Lung (tissue), 12 donors: ENCODE measurements around the gene CDC42BPA. TPM values are rescaled to one million over a fixed set of nuclear protein-coding genes. Genes with fewer than 3 reads are reported as not detected.
"Not testable (repeated sequence)": the region's sequence is repeated elsewhere in the genome, so short reads cannot be mapped to it uniquely, and the experiment has no call there.

Experiments
- ATAC-seq: fragments of 200-7000 bp; cut with Tn5 transposase; one replicate; pipeline ENCODE4 v1.9.1; 2020; ENCODE audit warnings: moderate number of reproducible peaks; ENCODE audit not compliant: insufficient read depth, low FRiP score
- DNase-seq, 3 donors: peaks; one replicate each; pipeline ENCODE4 v3.0.0-alpha.2; 2013 to 2017
- H3K27ac ChIP-seq, 2 donors: one replicate each; pipeline ENCODE4 v1.5.1; 2013; ENCODE audit warnings: mild to moderate bottlenecking in 2 of 2, moderate library complexity in 2 of 2, control low read depth in 1 of 2, inconsistent platforms in 1 of 2, low read depth in 1 of 2, low read length in 1 of 2
- H3K27me3 ChIP-seq, 3 donors: one replicate each; pipeline ENCODE4 v1.5.1; 2013; ENCODE audit warnings: low read length in 2 of 3; ENCODE audit not compliant: control insufficient read depth in 3 of 3, insufficient read depth in 3 of 3
- H3K36me3 ChIP-seq, 4 donors: one replicate each; pipeline ENCODE4 v1.5.1; 2013; ENCODE audit warnings: low read length in 4 of 4, mild to moderate bottlenecking in 1 of 4, moderate library complexity in 1 of 4; ENCODE audit not compliant: control insufficient read depth in 4 of 4, insufficient read depth in 4 of 4
- H3K4me1 ChIP-seq, 5 donors: one replicate each; pipeline ENCODE4 v1.5.1; 2013; ENCODE audit warnings: low read length in 5 of 5, mild to moderate bottlenecking in 2 of 5, moderate library complexity in 1 of 5; ENCODE audit not compliant: control insufficient read depth in 5 of 5, insufficient read depth in 5 of 5
- H3K4me3 ChIP-seq: one replicate; pipeline ENCODE4 v1.5.1; 2013; ENCODE audit warnings: mild to moderate bottlenecking, control low read depth, moderate library complexity
- H3K9ac ChIP-seq, 2 donors: one replicate each; pipeline ENCODE4 v1.5.1; 2013; ENCODE audit warnings: low read length in 2 of 2, control low read depth in 1 of 2; ENCODE audit not compliant: insufficient read depth in 1 of 2
- H3K9me3 ChIP-seq, 4 donors: one replicate each; pipeline ENCODE4 v1.5.1; 2013; ENCODE audit warnings: low read length in 3 of 4, mild to moderate bottlenecking in 1 of 4, moderate library complexity in 1 of 4; ENCODE audit not compliant: control insufficient read depth in 4 of 4, insufficient read depth in 3 of 4
- CTCF ChIP-seq: IDR thresholded peaks from 2 replicates; pipeline ENCODE4 v1.5.1; 2012; ENCODE audit warnings: mild to moderate bottlenecking; ENCODE audit errors: control extremely low read depth, extremely low read depth
- WGBS, 2 donors: extraction: QIAGEN DNeasy Blood & Tissue Kit; methylation state at CpG; one replicate each; pipeline ENCODE4 v1.1.7; 2013; 5-methylcytosine and 5-hydroxymethylcytosine counted together
- polyA plus RNA-seq, 2 donors: library from polyadenylated mRNA; stranded (reverse); fragments of 200-250 nt; gene quantifications; one replicate each; pipeline ENCODE4 v1.2.1, GENCODE V29; 2013
- total RNA-seq, 2 donors: library from RNA; depleted of rRNA in 1 of 2; stranded (reverse); fragments of >200 nt in 1 of 2; gene quantifications; one replicate each; pipeline ENCODE4 v1.2.1, GENCODE V29; 2014 to 2021
- donor health status: control.
- donor health status: control.
- donor health status: Bipolar disorder and iron deficiency.
- donor health status: healthy.
- donor health status: DM: yes; HTN: yes; CAD: no.

Gene CDC42BPA
- total and polyA plus RNA-seq, 4 donors = 6.4 to 97.4 (median 20.2) TPM

GRCh38 chr1:226956942-226957713 lies 361.2 kb downstream of the CDC42BPA start:
- Histone ChIP-seq H3K4me1 (peaks cover 0 to 5% (median 0%) of the 10 kb centered on the region in 5 donors), H3K4me3 (no peak overlapping the region), H3K9ac (no peak overlapping the region), H3K27me3 (no peaks in the 10 kb centered on the region), H3K9me3 (no peaks in the 10 kb centered on the region), H3K36me3 (peaks cover 0 to 2% (median under 1%) of the 10 kb centered on the region in 4 donors), H3K27ac (peak overlapping the region in 1 of 2 donors; percentile 63)
- 94 to 98% methylated on average over 6 of the region's 6 CpGs for WGBS, 2 donors
- DNase-seq (no peak), ATAC-seq (no peak)
- no peak for TF ChIP-seq CTCF

- H3K4me3 ChIP-seq, H3K27me3 ChIP-seq, H3K27ac ChIP-seq, H3K36me3 ChIP-seq, H3K9me3 ChIP-seq, H3K4me1 ChIP-seq, H3K9ac ChIP-seq, DNase-seq, ATAC-seq: not testable (repeated sequence)
- WGBS, 2 donors = 100% methylated on average over 2 of the region's 2 CpGs
These were observed 362.4 kb downstream of the CDC42BPA start for GRCh38 chr1:226955857-226956256.

GRCh38 chr1:226954777-226955176 lies 363.5 kb downstream of the CDC42BPA start:
- no peak for ATAC-seq
- no peaks in the 10 kb centered on the region for H3K27me3 ChIP-seq
- H3K27ac ChIP-seq = no peak overlapping the region
- H3K4me3 ChIP-seq = no peak overlapping the region
- H3K36me3 ChIP-seq = peaks cover 0 to 1% (median 0%) of the 10 kb centered on the region in 4 donors
- WGBS, 2 donors = 77 to 78% methylated on average over 4 of the region's 4 CpGs
- no peak for TF ChIP-seq CTCF
- DNase-seq = no peak
- H3K9ac ChIP-seq = no peak overlapping the region
- peaks cover 0 to 5% (median 0%) of the 10 kb centered on the region in 5 donors for H3K4me1 ChIP-seq
- H3K9me3 ChIP-seq = no peaks in the 10 kb centered on the region

GRCh38 chr1:226954337-226954736 lies 364.0 kb downstream of the CDC42BPA start:
- Histone ChIP-seq H3K27ac (no peak overlapping the region), H3K27me3 (no peaks in the 10 kb centered on the region), H3K9me3 (no peaks in the 10 kb centered on the region), H3K9ac (no peak overlapping the region), H3K4me3 (no peak overlapping the region), H3K36me3 (peaks cover 0 to 1% (median 0%) of the 10 kb centered on the region in 4 donors), H3K4me1 (peaks cover 0 to 5% (median 0%) of the 10 kb centered on the region in 5 donors)
- ATAC-seq (no peak), DNase-seq (no peak)
- WGBS, 2 donors = 75 to 81% methylated on average over 6 of the region's 6 CpGs
- no peak for TF ChIP-seq CTCF
